Mesenchymal stem cell (in vitro differentiated cells and primary cell): ENCODE data around the gene KDM5B.

Source experiments
- DNase-seq: peaks from one replicate; pipeline ENCODE4 v3.0.0-alpha.2; 2013
- H2AFZ ChIP-seq: one replicate; pipeline ENCODE4 v1.6.1; 2013; ENCODE audit warnings: low read depth, mild to moderate bottlenecking, control low read depth, inconsistent platforms, low read length, moderate library complexity
- H2AK5ac ChIP-seq: 2 replicates; pipeline ENCODE4 v1.6.1; 2013; ENCODE audit warnings: low read length, moderate library complexity, mild to moderate bottlenecking, inconsistent platforms; ENCODE audit not compliant: severe bottlenecking
- H2BK120ac ChIP-seq: one replicate; pipeline ENCODE4 v1.6.1; 2013; ENCODE audit warnings: low read depth, mild to moderate bottlenecking, inconsistent platforms, low read length, moderate library complexity
- H2BK12ac ChIP-seq, 2 experiments: one replicate each; pipeline ENCODE4 v1.6.1; 2013; ENCODE audit warnings: inconsistent platforms in 2 of 2, low read length in 2 of 2, mild to moderate bottlenecking in 2 of 2, moderate library complexity in 2 of 2, control low read depth in 1 of 2
- H2BK15ac ChIP-seq: one replicate; pipeline ENCODE4 v1.6.1; 2013; ENCODE audit warnings: mild to moderate bottlenecking, low read depth, inconsistent platforms; ENCODE audit not compliant: poor library complexity, severe bottlenecking
- H2BK5ac ChIP-seq: 2 replicates; pipeline ENCODE4 v1.6.1; 2013; ENCODE audit warnings: low read depth, mild to moderate bottlenecking, low read length, control low read depth, inconsistent platforms; ENCODE audit not compliant: poor library complexity, severe bottlenecking
- H3K14ac ChIP-seq, 2 experiments: one replicate each; pipeline ENCODE4 v1.6.1; 2013; ENCODE audit warnings: inconsistent platforms in 2 of 2, low read length in 2 of 2, control low read depth in 1 of 2, mild to moderate bottlenecking in 1 of 2, moderate library complexity in 1 of 2
- H3K18ac ChIP-seq, 2 experiments: one replicate each; pipeline ENCODE4 v1.6.1; 2013; ENCODE audit warnings: inconsistent platforms in 2 of 2, low read length in 2 of 2, control low read depth in 1 of 2, low read depth in 1 of 2, mild to moderate bottlenecking in 1 of 2
- H3K23ac ChIP-seq, 2 experiments: one replicate each; pipeline ENCODE4 v1.6.1; 2013; ENCODE audit warnings: inconsistent platforms in 2 of 2, low read length in 2 of 2, mild to moderate bottlenecking in 2 of 2, moderate library complexity in 2 of 2, control low read depth in 1 of 2
- H3K27ac ChIP-seq: 2 replicates; pipeline ENCODE4 v1.5.1; 2013; ENCODE audit warnings: mild to moderate bottlenecking, moderate library complexity, low read length, control low read depth, inconsistent platforms; ENCODE audit not compliant: poor library complexity, severe bottlenecking
- H3K27me3 ChIP-seq, 2 experiments: 2 replicates each; pipeline versions ENCODE4 v1.6.1 to v1.7.0; 2013; ENCODE audit warnings: low read length in 2 of 2, mild to moderate bottlenecking in 2 of 2, moderate library complexity in 2 of 2, control low read depth in 1 of 2, inconsistent platforms in 1 of 2; ENCODE audit not compliant: control insufficient read depth in 1 of 2, insufficient read depth in 1 of 2
- H3K36me3 ChIP-seq, 2 experiments: 2 replicates each; pipeline versions ENCODE4 v1.6.1 to v1.7.0; 2013; ENCODE audit warnings: low read length in 2 of 2, control low read depth in 1 of 2, inconsistent platforms in 1 of 2, low read depth in 1 of 2, mild to moderate bottlenecking in 1 of 2; ENCODE audit not compliant: insufficient read depth in 2 of 2, control insufficient read depth in 1 of 2
- H3K4ac ChIP-seq, 2 experiments: one replicate each; pipeline ENCODE4 v1.6.1; 2013; ENCODE audit warnings: inconsistent platforms in 2 of 2, low read length in 2 of 2, mild to moderate bottlenecking in 2 of 2, moderate library complexity in 2 of 2, control low read depth in 1 of 2, low read depth in 1 of 2
- H3K4me1 ChIP-seq: 2 replicates; pipeline ENCODE4 v1.6.1; 2013; ENCODE audit warnings: low read depth, low read length, control low read depth; ENCODE audit not compliant: control insufficient read depth, insufficient read depth
- H3K4me2 ChIP-seq: 2 replicates; pipeline ENCODE4 v1.6.1; 2013; ENCODE audit warnings: low read length, mild to moderate bottlenecking, inconsistent platforms; ENCODE audit not compliant: poor library complexity, severe bottlenecking
- H3K4me3 ChIP-seq, 2 experiments: 2 replicates each; pipeline versions ENCODE4 v1.5.1 to v1.7.0; 2013; ENCODE audit warnings: low read length in 2 of 2, mild to moderate bottlenecking in 2 of 2, control low read depth in 1 of 2, low read depth in 1 of 2; ENCODE audit not compliant: insufficient read depth in 1 of 2
- H3K79me1 ChIP-seq: replicated peaks from 2 replicates; pipeline ENCODE4 v1.6.1; 2013; ENCODE audit warnings: mild to moderate bottlenecking, control low read depth, low read length, inconsistent platforms; ENCODE audit not compliant: poor library complexity, severe bottlenecking
- H3K9ac ChIP-seq: 2 replicates; pipeline ENCODE4 v1.7.0; 2013; ENCODE audit warnings: mild to moderate bottlenecking, low read length, moderate library complexity
- H3K9me3 ChIP-seq: 2 replicates; pipeline ENCODE4 v1.7.0; 2013; ENCODE audit warnings: mild to moderate bottlenecking, low read length; ENCODE audit not compliant: control insufficient read depth
- H4K8ac ChIP-seq: one replicate; pipeline ENCODE4 v1.6.1; 2013; ENCODE audit warnings: inconsistent platforms, mild to moderate bottlenecking, low read length, moderate library complexity
- H4K91ac ChIP-seq: one replicate; pipeline ENCODE4 v1.6.1; 2013; ENCODE audit warnings: mild to moderate bottlenecking, low read length, inconsistent platforms
- WGBS: methylation state at CpG from one replicate; pipeline ENCODE4 v1.1.7; 2013; ENCODE audit warnings: mixed read lengths; 5-methylcytosine and 5-hydroxymethylcytosine counted together

KDM5B gene

GRCh38 chr1:202801175-202801574 is 7.0 kb downstream of the KDM5B start:
- H3K14ac ChIP-seq, result no peak overlapping the region
- H3K9ac ChIP-seq, result no peak overlapping the region
- H3K4me3 ChIP-seq, result no peak overlapping the region
- no peak overlapping the region for H3K27ac ChIP-seq
- no peak overlapping the region for H2AFZ ChIP-seq
- no peak overlapping the region for H2BK5ac ChIP-seq
- no peak overlapping the region for H4K8ac ChIP-seq
- no peak overlapping the region for H2BK15ac ChIP-seq
- no peak overlapping the region for H3K23ac ChIP-seq
- H2BK120ac ChIP-seq, result no peak overlapping the region
- H4K91ac ChIP-seq, result no peak overlapping the region
- no peak overlapping the region for H3K18ac ChIP-seq
- 100% methylated on average over 2 of the region's 2 CpGs for WGBS
- no peak overlapping the region for H2AK5ac ChIP-seq
- H3K9me3 ChIP-seq, result no peaks in the 10 kb centered on the region
- DNase-seq, result no peak
- no peaks in the 10 kb centered on the region for H3K27me3 ChIP-seq
- peaks cover 11 to 19% of the 10 kb centered on the region in 2 experiments for H3K36me3 ChIP-seq
- no peaks in the 10 kb centered on the region for H3K79me1 ChIP-seq
- H3K4me1 ChIP-seq, result peaks cover 18% of the 10 kb centered on the region
- no peak overlapping the region for H3K4me2 ChIP-seq
- H3K4ac ChIP-seq, result no peak overlapping the region
- H2BK12ac ChIP-seq, result no peak overlapping the region

GRCh38 chr1:202800742-202801141 is 7.5 kb downstream of the KDM5B start:
- peaks cover 21% of the 10 kb centered on the region for H3K4me1 ChIP-seq
- no peaks in the 10 kb centered on the region for H3K79me1 ChIP-seq
- no peak overlapping the region for H2BK120ac ChIP-seq
- no peak overlapping the region for H3K18ac ChIP-seq
- 88% methylated on average over 1 of the region's 1 CpG for WGBS
- no peak overlapping the region for H2BK5ac ChIP-seq
- H3K27ac ChIP-seq, result no peak overlapping the region
- no peak overlapping the region for H3K9ac ChIP-seq
- H3K23ac ChIP-seq, result no peak overlapping the region
- H3K36me3 ChIP-seq, result peaks cover 11 to 22% of the 10 kb centered on the region in 2 experiments
- no peaks in the 10 kb centered on the region for H3K9me3 ChIP-seq
- H2AFZ ChIP-seq, result no peak overlapping the region
- no peak overlapping the region for H2BK15ac ChIP-seq
- H3K4me2 ChIP-seq, result no peak overlapping the region
- no peak overlapping the region for H2AK5ac ChIP-seq
- no peak for DNase-seq
- no peaks in the 10 kb centered on the region for H3K27me3 ChIP-seq
- H4K91ac ChIP-seq, result no peak overlapping the region
- no peak overlapping the region for H4K8ac ChIP-seq
- H3K4me3 ChIP-seq, result no peak overlapping the region
- H2BK12ac ChIP-seq, result no peak overlapping the region
- H3K14ac ChIP-seq, result no peak overlapping the region
- no peak overlapping the region for H3K4ac ChIP-seq

GRCh38 chr1:202798792-202799331 is 9.4 kb downstream of the KDM5B start:
- DNase-seq, result no peak
- no peaks in the 10 kb centered on the region for H3K79me1 ChIP-seq
- H2BK5ac ChIP-seq, result no peak overlapping the region
- H4K91ac ChIP-seq, result no peak overlapping the region
- H3K23ac ChIP-seq, result no peak overlapping the region
- H2AK5ac ChIP-seq, result no peak overlapping the region
- no peak overlapping the region for H2BK120ac ChIP-seq
- H3K4me2 ChIP-seq, result no peak overlapping the region
- no peak overlapping the region for H3K9ac ChIP-seq
- peaks cover 20% of the 10 kb centered on the region for H3K4me1 ChIP-seq
- H4K8ac ChIP-seq, result no peak overlapping the region
- no peak overlapping the region for H2BK12ac ChIP-seq
- no peak overlapping the region for H3K14ac ChIP-seq
- H2BK15ac ChIP-seq, result no peak overlapping the region
- H3K4ac ChIP-seq, result no peak overlapping the region
- no peak overlapping the region for H3K4me3 ChIP-seq
- peaks cover 11 to 22% of the 10 kb centered on the region in 2 experiments for H3K36me3 ChIP-seq
- 94% methylated on average over 6 of the region's 6 CpGs for WGBS
- no peak overlapping the region for H3K27ac ChIP-seq
- no peaks in the 10 kb centered on the region for H3K9me3 ChIP-seq
- no peaks in the 10 kb centered on the region for H3K27me3 ChIP-seq
- H3K18ac ChIP-seq, result no peak overlapping the region
- H2AFZ ChIP-seq, result no peak overlapping the region

- no peak overlapping the region for H4K91ac ChIP-seq
- no peak overlapping the region for H2BK5ac ChIP-seq
- no peak overlapping the region for H3K23ac ChIP-seq
- no peak overlapping the region for H3K4me3 ChIP-seq
- no peak overlapping the region for H3K14ac ChIP-seq
- no peak overlapping the region for H4K8ac ChIP-seq
- H2BK15ac ChIP-seq, result no peak overlapping the region
- peaks cover 17% of the 10 kb centered on the region for H3K4me1 ChIP-seq
- H2BK120ac ChIP-seq, result no peak overlapping the region
- no peaks in the 10 kb centered on the region for H3K9me3 ChIP-seq
- 100% methylated on average over 1 of the region's 4 CpGs for WGBS
- no peak overlapping the region for H3K27ac ChIP-seq
- no peak overlapping the region for H3K18ac ChIP-seq
- no peak overlapping the region for H3K9ac ChIP-seq
- H2AFZ ChIP-seq, result no peak overlapping the region
- no peak overlapping the region for H2BK12ac ChIP-seq
- H3K79me1 ChIP-seq, result no peaks in the 10 kb centered on the region
- H3K4me2 ChIP-seq, result no peak overlapping the region
- no peak overlapping the region for H3K4ac ChIP-seq
- no peak overlapping the region for H2AK5ac ChIP-seq
- DNase-seq, result no peak
- H3K27me3 ChIP-seq, result no peaks in the 10 kb centered on the region
- peaks cover 11 to 22% of the 10 kb centered on the region in 2 experiments for H3K36me3 ChIP-seq
Measured at GRCh38 chr1:202798260-202798659, 10.0 kb downstream of the KDM5B start.
